HG03025 (cell line): ENCODE data around the gene POLR2L.
A peak's percentile ranks its signal among the peaks of the same experiment; 100 is the strongest.

ENCODE experiments used
- ATAC-seq: cut with Tn5 transposase; IDR thresholded peaks from one replicate; pipeline ENCODE4 v1.9.1; 2021; ENCODE audit warnings: mild to moderate bottlenecking, moderate library complexity; ENCODE audit not compliant: unreplicated experiment, low FRiP score

The POLR2L gene

DNA sequence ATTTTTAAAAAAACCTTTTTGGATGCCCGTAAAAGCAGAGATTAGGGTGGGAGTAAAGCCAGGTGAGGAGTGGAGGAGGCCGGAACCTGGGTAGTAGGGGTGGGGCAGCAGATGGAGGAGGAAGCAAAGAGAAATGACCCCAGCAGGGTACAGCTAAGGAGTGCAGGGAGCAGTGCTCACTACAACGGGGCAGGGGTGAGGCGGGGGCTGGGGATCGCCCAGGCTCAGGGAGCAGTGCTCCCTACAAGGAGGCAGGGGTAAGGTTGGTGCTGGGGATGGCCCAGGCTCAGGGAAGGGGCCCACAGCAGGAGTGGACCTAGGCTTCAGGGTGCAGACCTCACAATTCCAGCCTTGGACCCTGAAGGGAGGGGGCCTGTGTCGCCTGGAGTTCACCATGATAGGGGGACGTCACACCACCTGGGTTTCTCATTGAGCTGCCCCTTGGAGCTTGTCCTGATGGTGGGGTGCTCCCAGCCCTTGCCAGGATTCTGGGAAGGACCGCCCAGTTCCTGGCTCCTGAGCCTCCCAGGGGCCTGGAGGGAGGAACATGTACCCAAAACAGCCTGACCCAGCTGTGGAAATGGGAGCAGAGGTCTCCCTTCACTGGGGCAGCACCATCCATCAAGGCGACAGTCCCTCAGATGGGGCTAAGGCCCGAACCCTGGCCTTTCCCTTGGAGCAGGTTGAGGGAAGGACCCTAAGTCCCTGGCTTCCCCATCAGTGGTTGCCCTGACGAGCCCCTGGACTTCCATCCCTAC lies 26.5 kb downstream of the POLR2L start:
- ATAC-seq = no peak

DNA sequence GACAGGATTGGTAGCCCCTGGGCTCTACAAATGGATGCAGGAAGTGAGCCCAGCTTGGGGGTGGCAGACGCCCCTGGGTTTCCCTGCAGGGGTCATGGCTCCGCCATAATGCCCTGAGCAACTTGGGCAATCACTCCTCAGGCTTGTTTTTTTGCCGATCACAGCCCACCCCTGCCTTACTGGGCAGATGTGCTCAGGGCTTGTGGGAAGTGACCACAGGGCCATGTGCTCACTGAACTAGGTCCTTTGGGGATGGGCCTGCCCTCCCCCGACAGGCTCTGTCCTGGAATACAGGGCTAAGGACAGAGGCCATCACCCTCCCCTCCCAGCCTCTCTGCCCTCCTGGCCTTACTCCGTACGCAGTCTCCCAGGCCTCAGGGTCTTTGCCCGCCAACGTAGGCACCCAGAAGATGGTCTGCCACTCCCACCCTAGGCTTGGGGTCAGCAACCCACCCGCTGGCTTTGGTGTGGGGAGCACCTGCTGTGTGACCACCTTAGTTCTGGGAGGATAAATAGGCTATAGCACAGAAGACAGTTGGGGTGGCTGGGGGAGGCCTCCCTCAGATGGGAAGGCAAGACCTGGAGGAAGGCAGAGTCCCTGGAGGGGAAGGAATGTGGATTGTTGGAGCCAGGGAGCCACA lies 28.8 kb downstream of the POLR2L start:
- no peak for ATAC-seq

DNA sequence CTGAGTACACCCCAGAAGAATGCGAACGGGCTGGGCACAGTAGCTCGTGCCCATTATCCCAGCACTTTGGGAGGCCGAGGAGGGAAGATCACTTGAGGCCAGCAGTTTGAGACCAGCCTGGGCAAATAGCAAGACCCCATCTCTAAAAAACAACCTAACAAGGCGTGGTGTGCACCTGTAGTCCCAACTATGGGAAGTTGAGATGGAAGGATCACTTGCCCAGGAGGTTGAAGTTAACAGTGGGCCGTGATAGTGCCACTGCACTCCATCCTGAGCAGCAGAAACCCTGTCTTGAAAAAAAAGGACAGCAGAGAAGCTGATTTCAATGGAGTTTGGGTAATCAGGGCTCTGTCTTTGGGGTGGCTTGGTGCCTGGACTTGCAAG lies 29.3 kb downstream of the POLR2L start:
- no peak for ATAC-seq

DNA sequence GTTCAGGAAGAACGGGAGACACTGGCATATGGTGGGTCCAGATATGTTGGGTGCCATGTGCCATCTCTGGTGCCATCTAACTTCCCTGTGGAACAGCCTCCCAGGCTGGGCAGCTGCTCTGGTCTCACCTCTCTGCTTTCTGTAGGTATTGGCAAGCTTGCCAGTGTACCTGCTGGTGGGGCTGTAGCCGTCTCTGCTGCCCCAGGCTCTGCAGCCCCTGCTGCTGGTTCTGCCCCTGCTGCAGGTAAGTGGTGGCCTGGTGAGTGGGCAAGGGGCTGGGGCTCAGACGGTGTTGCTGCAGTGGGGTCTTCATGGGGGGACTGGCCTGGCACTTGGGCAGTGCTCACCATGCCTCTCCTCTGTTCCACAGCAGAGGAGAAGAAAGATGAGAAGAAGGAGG lies 29.9 kb downstream of the POLR2L start:
- no peak for ATAC-seq

DNA sequence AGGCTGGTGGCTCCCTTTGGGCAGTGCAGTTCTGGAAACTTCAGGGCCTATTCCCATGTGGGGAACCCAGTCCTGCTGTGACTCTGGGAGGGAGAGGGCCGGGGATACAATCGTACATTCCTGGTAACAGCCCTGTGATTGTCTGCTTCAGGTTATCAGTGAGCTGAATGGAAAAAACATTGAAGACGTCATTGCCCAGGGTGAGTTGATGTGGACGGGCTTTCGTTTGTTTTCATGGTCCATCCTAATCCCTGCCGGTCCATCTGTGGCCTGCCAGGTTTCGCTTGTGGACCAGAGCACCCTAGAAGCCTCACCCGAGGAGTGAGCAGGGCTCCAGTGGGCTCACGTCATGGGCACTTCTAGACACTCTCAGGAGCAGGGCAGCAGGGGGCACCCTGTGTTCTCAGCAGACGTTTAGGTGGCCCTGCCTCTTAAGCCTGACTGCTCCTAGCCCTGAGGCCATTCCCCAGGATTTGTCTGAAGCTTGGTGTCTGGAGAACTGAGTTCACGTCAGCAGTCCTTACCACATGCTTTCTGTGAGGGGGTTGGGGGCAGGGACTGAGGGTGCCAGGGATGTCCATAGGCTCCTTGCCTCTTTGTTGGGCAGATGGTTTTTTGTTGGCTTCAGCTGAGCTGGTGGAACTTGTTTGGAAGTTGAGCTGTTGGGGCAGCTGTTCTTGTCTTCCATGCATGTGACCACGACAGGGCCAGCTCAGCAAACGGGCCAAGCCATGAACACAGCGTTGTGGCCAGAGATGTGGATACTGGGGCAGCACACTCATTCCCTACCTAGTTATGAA lies 30.7 kb downstream of the POLR2L start:
- no peak for ATAC-seq

DNA sequence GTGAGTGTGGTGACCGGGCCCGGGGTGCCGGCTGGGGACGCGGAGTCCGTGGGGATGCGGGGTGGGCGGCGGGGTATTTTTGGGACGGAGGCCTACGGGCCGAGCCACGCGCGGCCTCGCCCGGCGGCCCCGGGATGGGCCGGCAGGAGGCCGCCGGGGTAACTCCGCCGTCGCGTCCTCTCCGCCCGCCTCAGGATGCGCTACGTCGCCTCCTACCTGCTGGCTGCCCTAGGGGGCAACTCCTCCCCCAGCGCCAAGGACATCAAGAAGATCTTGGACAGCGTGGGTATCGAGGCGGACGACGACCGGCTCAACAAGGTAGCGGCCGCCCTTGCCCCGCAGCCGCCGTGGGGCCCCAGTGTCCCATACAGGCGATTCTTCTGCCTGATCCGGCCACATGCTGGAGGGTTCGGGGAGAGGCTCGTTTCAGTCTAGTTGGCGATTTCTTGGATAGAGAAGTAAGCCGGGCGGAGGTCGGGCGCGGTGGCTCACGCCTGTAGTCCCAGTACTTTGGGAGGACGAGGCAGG lies 32.2 kb downstream of the POLR2L start:
- ATAC-seq = no peak

DNA sequence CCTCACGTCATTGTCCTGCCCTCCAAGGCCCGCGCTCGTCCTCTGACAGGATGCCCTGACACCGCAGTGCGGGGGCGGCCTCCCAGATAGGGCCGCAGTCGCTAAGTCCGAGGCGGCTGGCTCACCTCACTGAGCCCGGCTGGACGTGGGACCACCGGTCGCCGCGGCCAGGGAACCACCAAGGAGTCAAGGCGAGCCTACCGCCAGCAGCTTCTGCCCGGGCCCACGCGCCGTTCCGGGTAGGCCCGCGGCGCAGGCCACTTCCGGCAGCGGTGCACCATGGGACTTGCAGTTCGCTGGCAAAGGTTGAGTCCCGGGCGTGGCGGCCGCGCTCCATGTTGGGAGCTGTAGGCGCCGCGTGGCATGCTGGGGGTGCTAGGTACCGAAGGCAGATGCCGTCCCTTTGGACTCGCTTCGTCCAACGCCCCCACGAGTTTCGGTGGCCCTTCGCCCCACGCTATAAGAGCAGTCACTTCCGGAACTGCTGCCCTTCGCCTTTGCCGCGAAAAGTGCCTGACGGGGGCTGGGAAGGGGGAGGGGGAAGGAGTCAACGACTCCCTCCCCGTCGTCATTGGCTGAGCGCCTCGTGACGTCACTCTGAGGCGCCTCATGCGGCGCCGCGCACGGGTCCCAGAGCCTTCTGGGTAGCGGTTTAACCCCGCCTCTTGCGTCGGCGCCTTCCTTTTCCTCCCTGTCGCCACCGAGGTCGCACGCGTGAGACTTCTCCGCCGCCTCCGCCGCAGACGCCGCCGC lies 32.9 kb downstream of the POLR2L start, which contains the start of gene RPLP2:
Gene RPLP2, plus strand, starts transcription at position 681 of the 753 bp plus-strand sequence. CDS start 268 bp downstream, outside the sequence.
- peak; percentile 63 for ATAC-seq

DNA sequence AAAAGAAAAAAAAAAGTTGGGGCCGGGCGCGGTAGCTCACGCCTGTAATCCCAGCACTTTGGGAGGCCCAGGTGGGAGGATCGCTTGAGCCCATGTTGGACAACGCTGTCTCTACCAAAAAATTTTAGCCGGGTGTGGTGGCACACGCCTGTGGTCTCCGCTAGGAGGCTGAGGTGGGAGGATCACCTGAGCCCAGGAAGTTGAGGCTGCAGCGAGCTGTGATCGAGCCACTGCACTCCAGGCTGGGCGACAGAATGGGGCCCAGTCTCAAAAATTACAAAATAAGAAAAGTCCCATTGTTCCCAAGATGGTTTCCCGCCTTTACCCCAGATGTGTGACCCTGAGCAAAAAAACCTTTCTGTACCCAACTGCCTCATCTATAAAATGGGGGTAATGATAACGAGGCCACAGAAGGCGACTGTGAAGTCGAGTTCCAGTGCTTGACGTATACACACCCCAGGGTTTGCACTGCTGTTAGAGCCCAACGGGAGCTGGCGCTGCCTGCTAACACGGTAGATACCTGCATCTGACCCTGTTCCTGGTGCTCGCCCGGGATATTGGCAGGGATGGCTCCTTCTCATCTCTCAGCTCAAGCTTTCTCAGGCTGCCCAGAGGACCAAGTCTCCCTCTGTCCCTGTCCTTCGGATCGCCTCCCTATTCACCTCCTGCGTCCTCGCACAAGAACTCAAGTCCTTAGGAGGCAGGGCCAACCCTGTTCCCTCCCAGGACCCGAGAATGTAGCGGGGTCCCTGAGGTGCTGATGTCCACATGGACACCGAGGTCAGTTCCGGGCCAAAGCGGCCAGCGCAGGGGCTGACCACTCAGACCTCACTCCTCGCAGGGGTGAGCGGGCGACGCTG lies 33.7 kb downstream of the POLR2L start:
- no peak for ATAC-seq

DNA sequence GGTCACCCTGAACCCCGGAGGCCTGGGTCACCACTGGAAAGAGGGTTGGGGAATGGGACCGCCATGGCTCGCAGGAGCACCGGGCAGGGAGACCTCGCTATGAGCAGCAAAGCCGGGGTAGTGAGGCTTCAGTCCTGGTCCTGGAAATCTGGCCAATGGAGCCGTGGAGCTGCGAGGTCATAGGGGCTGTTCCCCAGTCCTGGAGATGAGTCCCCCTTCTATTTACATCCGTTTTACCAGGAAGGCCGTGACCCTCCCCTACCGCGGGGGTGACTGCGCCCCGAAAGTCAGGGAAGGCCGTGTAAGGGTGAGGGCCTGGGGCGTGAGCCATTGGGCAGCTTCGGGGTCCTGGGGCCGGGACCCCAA lies 37.7 kb downstream of the POLR2L start:
- ATAC-seq = no peak

DNA sequence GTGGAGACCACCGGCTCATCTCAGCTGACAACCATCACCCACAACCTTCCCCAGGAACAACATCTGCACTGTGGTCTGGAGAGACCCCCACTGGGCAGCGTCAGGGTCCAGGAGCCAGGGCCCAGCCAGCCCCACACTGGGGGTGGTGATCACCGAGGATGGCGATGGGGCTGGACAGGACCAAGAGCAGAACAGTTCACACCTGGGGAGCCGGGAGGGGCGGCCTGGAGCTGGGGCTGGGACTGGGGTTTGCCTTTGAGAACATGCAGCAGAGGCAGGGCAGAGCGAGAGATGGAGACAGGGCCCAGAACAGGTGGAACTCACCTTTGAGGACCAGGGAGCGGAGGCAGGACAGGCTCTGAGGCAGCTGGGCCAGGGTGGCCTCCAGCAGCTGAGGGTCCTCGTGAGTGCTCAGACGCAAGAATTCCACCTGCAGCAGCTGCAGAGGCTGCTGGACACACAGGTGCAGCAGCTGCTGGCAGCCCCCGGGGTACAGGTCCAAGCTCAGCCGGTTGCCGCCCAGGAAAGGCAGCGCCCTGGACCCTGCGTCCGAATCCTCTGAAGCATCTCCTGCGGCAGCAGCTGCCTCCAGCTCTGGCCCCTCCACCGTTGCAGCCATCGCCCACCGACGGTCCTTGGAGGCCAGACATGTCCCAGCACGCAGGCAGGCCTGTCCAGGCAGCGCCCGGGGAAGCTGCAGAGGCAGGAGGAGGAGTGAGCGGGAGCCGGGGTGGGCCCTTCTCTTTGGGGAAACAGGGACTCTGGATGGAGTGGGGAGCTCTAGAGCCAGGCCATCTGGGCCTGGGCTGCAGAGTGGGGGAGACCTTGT lies 38.3 kb downstream of the POLR2L start:
- no peak for ATAC-seq

DNA sequence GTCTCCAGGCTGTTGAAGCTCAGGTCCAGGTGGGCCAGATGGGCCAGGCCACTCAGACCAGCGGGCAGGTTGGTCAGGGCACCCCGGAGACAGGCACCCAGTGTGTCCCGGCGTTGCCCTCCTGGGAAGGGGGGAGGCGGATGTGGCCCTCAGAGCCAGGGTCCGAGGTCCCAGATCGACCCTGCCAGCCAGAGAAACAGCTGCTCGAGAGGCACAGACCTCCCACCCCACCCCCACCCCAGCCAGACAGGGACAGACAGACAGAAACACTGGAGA lies 38.9 kb downstream of the POLR2L start:
- ATAC-seq = no peak

DNA sequence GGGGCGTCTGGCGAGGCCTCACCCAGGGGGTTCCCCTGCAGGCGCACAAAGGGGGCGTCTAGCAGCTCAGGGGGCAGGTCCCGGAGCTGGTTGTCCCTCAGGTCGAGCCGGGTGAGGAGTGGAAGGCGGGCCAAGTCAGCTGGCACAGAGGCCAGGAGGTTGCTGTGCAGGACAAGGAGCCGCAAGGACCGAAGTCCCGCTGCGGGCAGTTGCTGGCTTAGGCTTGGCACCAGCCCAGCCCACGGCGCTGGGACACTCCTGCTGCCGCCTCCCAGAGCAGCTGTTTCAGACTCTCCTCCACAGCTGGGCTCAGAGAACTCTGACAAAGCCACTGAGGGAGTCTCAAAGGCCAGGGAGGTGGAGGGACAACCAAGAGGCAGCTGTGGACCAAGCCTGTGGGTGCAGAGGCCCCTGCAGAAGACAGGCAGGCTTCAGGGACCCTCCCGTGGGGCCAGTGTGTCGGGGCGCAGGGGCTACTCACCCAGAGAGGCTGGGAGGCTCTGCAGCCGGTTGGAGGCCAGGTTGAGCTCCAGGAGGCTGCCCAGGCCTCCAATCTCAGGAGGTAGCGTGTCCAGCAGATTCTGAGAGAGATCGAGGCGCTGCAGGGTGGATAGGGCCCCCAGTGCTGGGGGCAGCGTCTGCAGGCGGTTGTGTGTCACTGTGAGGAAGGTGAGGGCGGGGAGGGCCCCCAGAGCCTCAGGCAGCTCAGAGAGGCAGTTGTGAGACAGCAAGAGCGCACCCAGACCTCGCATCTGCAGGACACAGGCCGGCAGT lies 39.4 kb downstream of the POLR2L start:
- no peak for ATAC-seq

DNA sequence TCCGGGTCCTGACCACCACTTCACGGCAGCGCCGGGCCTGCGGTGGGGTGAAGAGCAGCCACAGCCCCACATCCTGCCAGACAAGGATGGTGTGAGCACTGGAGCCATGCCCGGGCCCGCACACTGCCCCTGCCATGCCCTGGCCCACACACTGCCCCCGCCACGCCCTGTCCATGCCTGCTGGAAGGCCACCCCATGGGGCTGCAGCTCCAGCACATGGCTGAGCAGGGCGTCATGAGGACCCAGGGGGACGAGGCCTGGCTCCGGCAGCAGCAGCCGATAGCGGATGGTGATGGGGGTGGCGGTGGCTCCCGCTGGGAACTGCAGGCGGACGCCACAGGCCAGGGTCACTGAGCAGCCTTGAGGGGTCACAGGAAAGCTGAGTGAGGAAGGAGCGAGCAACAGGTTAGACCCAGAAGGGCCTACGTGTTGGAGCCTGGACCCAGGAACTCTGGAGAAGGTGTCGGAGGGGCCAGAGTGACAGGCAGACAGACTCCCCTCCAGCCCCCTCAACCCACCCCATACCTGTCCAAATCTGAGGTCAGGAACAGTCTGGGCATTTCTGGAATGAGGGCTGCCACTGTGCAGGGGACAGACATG lies 40.2 kb downstream of the POLR2L start:
- ATAC-seq = no peak

DNA sequence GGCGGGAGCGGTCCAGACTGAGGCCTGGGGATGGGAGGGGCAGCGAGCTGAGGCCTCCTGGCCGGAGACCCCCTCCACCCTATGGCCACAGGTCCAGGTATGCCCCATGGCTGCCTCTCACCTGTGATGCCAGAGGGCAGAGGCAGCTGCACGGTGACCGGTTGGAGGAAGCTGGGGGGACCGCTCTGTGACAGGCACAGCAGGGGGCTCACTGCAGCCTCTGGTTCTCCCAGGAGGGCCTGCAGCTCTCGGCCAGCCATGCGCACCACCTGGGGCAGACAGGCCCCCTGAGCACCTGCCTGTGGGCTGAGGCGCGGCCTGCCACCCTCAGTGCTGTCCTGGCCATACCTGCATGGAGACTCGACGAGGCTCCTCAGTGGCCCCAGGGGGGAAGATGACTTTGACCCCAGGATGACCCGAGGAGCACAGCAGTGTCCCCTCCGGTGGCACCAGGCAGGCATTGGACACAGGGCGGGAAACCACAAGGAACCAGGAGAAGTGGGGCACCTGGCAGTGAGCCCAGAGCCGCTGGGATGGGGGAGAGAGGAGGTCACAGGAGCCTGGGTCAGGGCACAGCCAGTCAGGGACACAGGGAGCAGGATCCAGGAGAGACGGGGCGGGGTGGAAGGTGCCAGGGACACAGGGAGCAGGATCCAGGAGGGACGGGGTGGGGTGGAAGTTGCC lies 41.1 kb downstream of the POLR2L start:
- ATAC-seq = no peak

DNA sequence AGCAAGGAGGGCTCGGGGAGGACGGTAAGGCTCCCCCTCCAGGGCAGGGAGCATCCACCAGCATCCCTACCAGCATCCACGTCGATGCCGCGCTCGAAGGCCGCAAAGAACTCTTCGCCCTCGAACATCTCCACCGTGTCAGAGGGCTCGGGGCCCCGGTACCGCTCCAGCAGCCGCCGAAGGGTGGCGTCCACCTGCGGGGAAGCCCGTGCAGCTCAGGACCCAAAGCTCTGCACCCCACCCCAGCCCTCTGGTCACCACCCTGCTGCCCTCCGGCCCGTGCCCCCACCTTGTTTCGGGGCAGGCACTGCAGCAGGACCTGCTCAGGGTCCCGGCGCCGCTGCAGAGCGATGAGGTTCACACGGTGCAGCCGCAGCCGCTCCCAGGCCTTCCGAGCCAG lies 41.9 kb downstream of the POLR2L start:
- ATAC-seq = no peak

DNA sequence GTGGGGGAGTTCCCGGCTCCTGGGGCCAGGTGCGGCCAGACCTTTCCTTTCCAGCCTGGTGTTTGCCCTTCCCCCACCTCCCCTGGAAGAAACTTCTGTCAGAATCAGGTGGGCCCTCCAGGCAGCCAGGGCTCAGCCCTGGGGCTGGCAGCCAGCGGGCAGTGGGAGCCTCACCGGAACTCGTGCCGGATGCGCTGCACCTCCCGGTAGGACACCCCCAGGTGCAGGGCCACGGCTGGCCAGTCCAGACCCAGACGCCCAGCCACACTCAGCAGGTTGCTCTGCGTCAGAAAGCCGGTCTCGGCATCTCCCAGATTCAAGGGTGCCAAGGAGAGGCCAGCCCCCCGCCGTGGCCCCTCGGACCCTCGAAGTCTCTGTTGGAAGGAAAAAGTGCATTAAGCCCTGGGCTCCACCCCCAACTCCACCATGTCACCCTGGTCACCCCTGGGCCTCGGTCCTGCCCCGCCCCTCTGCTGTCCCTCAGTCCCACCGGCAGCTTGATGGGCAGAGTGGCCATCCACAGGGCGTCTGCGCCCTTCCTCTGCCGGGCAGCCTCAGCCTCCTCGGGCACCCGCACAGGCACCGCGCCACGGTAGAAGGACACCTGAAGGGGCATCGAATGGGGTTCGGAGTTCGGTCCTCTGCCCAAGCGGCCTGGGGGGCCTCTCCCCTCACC lies 42.5 kb downstream of the POLR2L start:
- ATAC-seq = no peak
